Stimulated activated CD8-positive, alpha-beta memory T cell treated with anti-CD3 and anti-CD28 coated beads, Interleukin-4, amount 100 ng/mL, for 48 hours (primary cell): ENCODE data around the gene TAS2R38.

ENCODE experiments used
- DNase-seq: peaks from one replicate; pipeline ENCODE4 v3.0.0-alpha.2; 2020

Gene TAS2R38

DNA sequence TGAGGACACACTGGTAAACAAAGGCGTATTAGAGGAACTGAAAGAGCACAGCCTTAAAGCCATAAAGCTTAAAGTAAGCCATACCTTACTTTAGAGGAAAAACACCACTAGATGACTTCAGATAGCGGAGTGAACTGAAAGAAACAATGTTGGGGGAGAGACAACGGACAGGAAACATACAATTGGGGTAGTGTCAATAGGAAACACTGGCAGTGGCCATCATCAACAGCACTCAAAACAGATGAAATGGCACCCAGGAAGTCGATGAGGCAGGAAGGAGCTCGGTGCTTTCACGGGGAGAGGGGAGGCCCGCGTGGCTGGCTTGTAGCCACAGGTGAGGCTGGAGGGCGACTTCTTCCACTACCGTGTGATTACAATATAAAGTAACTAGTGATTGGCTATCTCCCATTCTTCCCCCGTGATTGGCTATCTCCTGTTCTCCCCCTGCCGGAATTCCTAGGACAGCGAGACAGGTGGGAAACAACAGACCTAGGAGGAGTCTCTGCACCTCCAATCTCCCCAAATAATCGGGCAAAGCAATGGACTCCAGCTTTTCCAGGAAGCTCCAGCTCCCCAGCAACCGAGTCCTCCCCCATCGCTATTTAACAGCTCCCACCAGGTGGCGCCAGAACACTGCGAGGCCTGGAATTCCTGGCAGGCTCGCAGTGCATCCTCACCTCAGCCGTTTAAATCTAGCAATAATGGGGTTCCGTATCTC, 2.4 kb upstream of the TAS2R38 start:
- DNase-seq, result peak; percentile 88

DNA sequence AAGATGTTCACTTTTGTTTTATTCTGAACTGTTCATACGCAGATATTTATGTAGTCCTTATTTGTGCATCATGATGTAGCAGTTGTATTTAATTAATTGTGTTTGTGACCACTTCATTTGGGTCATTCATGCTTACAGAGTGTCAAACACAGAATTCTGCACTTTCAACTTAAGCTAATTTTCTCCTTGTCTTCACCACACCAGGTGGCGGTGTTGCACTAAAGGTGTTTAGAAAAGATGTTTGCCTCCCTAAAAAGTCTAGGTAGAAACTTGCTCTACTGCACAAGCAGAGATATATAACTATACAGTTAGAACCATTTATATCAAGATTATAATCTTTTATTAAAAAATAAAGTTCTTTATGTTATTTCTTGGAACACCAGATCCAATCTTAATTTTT, 1.3 kb upstream of the TAS2R38 start:
- DNase-seq, result no peak

DNA sequence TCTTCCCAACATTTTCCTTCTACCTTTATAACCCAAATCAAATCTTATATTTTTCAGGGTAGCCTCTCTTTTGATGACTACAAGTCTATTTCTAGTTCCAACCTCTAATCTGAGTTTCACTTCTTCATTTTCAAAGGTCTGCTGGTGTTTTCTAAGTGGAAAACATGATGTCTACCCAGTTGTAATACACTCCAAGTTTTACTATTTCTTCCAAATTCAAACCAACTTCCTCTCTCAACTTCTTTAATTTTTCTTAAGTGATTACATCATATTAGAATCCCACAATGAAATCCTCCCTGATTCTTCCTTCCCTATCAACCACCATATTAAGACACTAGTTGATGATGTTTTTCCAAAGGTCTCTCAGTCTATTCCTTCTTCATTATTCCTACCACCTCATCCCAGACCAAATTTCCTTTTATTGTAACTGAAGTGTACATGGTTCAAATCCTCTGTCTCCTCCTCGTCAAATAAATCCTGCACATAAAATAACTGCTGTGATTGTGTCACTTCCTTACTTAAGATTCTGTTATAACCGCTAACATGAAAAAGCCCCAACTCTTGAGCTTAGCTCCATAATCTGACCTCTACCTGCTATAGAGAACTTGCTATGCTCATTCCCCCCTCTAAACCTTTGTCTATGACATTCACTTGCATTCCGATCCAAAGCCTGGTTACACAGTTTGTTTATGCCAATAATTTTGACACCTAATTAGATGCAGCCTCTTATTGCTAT, 12.7 kb downstream of the TAS2R38 start:
- DNase-seq, result no peak

DNA sequence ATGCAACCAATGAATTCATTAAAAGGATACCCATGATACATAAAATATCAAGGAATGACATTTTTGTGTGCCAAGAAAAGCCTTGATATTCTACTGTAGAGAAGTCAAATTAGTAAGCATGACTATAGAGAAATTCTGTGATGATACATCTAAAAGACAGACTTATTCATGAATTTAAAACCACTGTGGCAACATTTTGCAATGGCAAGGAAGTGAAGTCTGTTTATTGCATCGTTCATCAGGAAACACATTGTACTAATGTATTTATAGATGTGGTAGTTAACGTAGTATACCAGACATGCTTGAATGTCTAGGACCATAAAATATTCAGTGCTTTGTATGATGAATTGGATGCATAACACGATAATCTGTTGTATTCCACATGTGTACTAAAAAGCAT, 17.5 kb downstream of the TAS2R38 start:
- no peak for DNase-seq

DNA sequence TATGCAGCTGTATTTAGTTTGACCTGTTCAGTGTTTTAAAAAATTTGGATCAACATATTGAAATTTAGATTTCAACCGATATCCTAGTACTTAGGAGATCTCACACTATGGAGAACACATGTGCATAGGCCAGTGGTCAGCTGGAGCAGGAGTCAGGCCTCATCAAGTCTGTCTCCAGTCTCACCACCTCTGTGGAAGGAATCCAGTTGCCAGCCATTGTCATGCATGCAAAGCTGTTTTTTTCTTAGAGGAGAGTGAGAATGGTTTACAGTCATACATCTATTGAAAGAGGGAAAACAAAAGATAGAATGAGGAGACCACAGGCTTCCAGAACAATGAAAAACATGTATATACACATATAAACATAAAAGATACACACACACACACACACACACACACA, 19.2 kb downstream of the TAS2R38 start:
- no peak for DNase-seq

DNA sequence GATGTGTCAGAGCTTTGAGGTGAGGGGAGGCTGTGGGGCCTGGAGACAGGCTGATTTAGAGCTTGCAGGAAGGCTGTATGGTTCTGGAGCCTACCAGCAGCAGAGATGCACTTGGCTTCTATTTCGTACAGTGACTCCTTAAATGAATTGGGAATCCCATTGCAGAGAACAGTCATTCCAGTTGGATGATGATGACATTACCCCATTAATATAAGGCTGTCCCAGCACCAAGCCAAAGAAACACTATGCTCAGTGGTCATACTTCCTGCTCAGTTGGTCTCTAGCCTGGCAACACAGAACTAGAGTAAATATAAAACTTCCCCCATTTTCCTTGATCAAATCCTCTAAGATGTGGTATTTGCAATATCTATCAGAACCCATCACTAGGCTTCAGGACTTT, 21.1 kb downstream of the TAS2R38 start:
- DNase-seq, result no peak

DNA sequence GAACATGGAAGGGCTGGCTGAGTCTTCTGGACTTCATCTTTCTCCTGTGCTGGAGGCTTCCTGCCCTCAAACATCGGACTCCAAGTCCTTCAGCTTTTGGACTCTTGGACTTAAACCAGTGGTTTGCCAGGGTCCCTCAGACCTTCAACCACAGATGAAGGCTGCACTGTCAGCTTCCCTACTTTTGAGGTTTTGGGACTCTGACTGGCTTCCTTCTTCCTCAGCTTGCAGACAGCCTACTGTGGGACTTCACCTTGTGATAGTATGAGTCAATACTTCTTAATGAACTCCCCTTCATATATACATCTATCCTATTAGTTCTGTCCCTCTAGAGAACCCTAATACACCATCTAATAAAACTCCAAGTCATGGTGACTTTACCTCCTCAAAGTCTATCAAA, 22.8 kb downstream of the TAS2R38 start:
- no peak for DNase-seq

DNA sequence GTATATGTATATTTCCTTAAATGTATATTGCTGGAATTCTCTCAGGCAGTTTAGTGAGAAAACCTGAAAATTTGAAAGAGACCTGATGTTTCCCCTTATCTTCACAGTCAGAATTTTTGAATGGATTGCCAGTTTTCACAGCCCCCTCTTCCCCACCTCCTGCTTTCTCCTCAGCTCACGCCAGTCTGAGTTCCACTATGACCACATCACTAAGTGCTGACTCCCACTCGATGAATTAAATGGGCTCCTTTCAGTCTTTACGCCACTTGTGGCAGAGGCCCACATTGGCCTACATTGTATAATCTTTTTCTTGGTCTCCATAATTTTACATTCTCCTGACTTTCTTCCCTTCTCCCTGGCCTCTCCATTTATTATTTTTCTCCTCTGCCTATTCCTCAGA, 23.7 kb downstream of the TAS2R38 start:
- no peak for DNase-seq

DNA sequence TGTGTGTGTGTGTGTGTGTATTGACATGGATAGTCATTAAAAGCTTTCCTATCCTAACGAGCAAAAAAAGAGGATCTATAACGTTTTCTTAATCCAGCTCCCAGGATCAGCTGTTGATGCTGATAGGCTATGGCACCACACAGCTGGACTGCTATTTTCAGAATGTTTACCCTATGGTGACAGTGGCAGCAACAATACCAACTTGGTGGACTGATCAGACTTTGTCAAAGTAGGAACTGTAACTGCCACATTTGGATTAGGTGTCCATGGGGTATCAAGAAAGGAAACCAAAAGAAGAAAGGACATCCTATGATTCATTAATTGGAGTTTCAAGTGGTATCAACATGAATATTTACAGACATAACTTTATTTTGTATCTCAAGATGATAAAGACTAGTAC, 24.1 kb downstream of the TAS2R38 start:
- DNase-seq, result no peak

DNA sequence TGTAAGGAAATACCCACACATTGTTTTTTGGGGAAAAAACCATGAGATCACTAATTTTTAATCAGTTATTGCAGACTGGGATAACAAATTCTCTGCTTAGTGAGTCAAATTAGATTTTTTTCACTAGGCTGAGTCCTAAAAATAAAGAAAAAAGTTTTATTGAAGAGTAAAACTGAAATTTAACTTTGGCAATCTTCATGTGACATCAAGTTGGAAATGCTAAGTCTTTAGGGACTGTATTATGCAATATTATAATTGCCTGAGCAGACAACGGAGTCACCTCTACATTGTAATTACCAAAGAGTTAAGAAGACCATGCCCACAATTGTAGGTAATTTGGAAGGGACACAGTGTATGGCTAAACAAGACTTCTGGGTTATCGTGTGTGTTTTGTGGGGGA, 24.6 kb downstream of the TAS2R38 start:
- DNase-seq, result no peak

DNA sequence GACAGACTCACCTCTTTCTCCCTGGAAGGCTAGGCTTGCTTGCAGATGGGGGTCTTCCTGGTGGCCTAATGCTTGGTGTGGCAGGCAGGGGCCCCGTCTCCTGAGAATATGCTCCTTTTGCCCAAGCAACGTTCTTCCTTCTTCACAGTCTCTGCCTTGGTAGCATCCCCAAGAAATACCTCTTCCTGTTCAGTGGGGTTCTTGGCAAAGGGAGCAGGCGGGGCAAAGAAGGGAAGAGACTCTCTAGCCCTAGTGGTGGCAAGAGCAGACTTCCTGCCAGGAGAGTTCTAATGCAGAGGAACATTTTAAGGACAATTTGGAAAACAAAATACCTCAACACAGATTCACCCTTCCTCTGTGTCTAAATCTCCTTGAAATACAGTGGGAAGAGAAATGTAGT, 26.8 kb downstream of the TAS2R38 start, which contains the start of gene CLEC5A:
CLEC5A (minus strand) TSS at position 179 of the 400 bp plus-strand sequence. CDS start 682 bp downstream, outside the sequence.
- DNase-seq, result no peak

DNA sequence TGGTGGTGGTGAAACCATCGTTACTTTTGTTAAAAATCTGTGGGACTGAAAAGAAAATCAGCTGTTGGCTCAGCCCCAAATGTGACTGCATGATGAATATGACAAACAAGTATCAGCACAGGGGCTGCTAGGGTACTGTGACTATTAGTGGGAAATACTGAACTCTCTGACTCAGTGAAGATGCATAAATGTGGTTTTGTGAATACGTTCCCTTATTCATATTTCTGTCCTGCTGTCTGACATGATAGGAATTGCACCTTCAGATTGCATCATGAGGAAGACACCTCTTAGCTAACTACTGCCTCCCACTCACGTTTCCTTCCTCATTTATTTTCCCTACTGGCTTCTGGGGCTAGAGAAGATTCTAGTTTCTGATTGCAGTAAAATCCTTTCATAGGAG, 28.2 kb downstream of the TAS2R38 start:
- DNase-seq, result no peak

DNA sequence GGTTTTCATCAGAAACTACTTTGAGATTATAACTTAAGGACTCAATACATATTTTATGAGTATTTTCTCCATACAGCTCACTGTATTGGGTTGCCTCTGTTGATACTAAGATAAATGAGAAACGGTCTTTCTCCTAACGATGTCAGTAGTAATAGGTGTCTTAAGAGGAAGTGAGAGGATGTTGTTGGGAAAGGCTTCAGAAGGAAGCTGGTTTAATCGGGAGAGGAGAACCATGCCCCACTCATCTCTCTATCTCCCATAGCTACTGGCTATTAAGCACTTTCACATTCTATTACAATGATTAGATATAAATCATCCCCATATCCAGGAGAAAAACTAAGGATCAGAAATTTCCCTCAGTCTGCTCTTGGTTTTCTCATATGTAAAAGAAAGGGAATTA, 28.8 kb downstream of the TAS2R38 start:
- no peak for DNase-seq

DNA sequence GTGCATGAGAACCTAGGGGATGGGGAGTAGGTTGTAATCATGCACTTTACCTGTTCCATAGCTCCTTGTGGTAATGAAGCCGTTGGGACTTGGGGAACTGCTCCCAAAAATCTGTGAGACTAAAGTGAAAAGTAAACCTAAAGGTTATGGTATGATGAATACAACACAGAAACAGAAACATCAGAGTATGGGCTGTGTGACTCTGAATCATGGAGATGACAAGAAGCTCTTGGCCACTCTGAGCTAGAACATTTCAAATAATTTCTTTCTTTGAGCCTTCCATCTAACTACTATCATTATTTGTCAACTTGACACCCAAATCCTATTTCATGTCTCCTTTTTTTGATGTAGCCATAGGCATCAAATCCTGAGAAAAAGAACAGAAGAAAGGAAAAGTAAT, 29.7 kb downstream of the TAS2R38 start:
- DNase-seq, result no peak

DNA sequence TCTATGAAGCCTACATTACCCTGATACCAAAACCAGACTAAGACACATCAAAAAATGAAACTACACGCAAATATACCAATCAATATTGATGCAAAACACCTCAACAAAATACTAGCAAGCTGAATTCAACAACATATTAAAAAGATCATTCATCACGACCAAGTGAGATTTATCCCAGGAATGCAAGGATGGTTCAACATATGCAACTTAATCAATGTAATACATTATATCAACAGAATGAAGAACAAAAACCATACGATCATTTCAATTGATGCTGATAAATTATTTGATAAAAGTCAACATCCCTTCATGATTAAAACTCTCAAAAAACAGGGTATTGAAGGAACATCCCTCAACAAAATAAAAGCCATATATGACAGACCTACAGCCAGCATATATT, 32.5 kb downstream of the TAS2R38 start:
- no peak for DNase-seq

DNA sequence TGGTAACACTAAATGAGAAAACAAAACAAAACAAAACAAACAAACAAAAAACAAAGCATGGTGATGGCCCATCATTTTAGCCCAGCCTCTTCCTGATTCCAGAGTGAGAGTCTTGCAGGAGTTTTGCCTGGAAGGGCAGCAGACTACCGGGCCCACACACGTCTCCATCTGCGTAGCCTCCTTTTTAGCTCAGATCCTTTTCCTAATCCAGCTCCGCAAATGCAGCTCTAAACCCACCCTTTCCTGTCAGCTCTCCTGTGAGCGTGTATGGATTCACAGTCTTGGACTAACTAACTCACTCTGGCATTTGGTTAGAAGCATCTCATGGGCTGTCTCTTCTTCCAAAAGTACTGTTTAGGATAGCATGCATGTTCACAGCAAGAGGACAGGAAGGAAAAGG, 43.4 kb downstream of the TAS2R38 start:
- no peak for DNase-seq

DNA sequence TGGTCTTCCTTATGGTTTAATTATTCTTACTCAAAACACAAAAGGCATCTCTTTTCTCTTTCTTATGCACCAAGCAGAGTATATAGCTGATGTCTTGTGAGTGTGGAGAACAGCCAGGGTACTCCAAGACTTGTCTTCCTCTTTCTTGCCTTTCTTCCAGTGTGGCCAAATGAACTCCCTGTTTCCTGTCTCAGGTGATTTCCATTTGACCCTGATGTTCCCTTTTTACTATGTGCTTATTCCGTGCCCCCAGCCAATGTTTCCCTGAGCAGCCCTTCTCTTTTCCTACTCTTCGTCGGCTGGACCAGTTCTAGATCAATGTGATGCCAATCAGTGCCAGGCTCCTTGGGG, 44.8 kb downstream of the TAS2R38 start:
- DNase-seq, result no peak

DNA sequence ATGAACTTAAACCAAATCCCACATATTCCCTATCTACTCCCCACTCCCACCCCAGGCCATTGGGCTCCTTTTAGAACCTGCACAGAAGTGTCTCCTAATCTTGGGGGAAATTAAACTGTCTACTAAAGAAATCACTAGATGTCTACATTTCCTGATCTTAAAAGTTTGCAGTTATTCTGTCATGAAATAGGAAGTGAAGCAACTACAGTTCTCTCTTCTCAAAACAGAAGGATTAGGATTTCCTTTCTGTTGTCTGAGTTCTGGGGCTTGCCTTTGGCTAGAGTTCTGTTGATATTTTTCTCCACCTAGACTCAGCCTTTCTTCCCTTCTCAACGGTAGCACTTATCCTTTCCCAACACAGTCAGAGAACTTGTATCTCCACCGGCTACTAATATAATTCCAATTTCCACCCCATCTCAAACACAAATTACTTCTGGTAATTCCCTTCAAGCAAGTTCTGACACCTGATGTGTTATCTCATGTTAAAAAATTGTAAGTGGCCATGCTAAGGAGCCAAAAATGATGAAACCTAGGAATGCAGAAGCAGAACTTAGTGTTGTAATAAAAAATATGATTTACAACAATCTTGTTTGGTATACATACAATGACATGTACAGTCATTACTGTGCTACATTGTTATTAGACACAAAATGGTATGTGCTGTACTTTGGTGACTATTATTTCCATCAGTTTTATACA, 45.3 kb downstream of the TAS2R38 start:
- no peak for DNase-seq
